IPS-NIHi7 (cell line): ENCODE measurements around the gene TAF1A.

Source experiments
- DNase-seq: peaks from one replicate; pipeline ENCODE4 v3.0.0; 2012; ENCODE audit warnings: mixed read lengths; ENCODE audit errors: extremely low spot score

The TAF1A gene

GRCh38 chr1:222596696-222597095 lies 7.0 kb upstream of the TAF1A start:
- DNase-seq: no peak

GRCh38 chr1:222594789-222595188 lies 5.1 kb upstream of the TAF1A start:
- no peak for DNase-seq

GRCh38 chr1:222592171-222592570 lies 2.4 kb upstream of the TAF1A start:
- no peak for DNase-seq

GRCh38 chr1:222588135-222588534 lies 1.6 kb downstream of the TAF1A start:
- DNase-seq: no peak

GRCh38 chr1:222586842-222587241 lies 2.9 kb downstream of the TAF1A start:
- no peak for DNase-seq

GRCh38 chr1:222583079-222583478 lies 6.7 kb downstream of the TAF1A start:
- DNase-seq: no peak

DNA sequence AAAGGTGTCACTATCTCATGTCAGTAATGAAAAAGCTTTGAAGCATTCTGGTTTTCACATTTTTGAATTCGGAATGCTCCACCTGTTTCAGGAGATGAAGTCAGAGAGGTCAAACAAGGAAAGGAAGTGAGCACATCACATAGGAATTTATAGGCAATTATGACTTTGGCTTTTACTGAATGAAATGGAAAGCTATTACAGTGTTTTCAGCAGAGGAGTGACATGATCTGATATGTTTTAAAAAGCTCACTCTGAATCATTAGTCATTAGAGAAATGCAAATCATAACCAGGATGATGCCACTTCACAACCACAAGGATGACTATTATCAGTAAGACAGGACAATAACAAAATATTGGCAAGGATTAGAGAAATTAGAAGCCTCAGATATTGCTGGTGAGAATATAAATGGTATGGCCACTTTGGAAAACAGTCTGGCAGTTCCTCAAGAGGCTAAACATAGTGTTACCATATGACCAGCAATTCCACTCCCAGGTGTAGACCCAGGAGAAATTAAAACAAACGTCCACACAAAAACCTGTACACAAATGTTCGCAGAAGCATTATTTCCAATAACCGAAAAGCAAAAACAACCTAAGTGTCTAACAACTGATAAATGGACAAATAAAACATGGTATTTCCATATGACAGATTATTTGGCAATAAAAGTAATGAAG lies 7.5 kb downstream of the TAF1A start:
- no peak for DNase-seq

DNA sequence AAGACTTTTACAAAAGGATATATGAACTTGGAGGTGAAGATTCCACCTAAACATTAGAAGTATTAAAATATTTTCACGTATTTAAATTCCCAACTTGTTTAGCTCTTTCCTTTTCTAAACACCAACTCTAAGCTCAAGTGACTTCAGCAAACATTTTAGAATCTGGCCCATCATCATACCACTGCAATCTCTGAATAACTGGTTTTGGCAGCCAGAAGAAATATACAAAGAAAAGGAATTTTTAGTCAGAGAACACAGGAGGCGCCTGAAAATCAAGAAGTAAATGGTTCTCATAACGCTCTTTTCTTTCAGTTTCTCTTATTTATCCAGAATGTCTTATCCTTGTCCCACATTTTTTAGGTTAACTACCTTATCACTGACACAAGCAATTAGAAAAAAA lies 10.4 kb downstream of the TAF1A start:
- no peak for DNase-seq

- no peak for DNase-seq
These were observed 18.9 kb downstream of the TAF1A start for GRCh38 chr1:222570837-222571236.

GRCh38 chr1:222561656-222562055 lies 28.1 kb downstream of the TAF1A start:
- DNase-seq: no peak

DNA sequence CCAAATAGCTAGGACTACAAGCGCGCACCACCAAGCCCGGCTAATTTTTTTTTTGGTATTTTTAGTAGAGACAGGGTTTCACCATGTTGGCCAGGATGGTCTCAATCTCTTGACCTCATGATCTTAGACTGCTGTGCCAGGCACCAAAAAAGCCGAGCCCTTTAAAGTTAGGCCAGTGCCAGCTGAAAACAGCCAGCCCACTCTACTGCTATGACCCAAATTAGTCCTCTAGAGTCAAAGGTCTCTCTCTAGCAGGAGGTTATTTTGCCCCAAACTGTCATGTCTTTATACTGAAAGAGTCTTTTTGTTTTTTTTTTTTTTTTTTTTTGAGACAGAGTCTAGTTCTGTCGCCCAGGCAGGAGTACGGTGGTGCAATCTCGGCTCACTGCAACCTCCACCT lies 32.2 kb downstream of the TAF1A start:
- DNase-seq: no peak

GRCh38 chr1:222557148-222557547 lies 32.6 kb downstream of the TAF1A start:
- DNase-seq: no peak

GRCh38 chr1:222555992-222556615 lies 33.6 kb downstream of the TAF1A start:
- no peak for DNase-seq

DNA sequence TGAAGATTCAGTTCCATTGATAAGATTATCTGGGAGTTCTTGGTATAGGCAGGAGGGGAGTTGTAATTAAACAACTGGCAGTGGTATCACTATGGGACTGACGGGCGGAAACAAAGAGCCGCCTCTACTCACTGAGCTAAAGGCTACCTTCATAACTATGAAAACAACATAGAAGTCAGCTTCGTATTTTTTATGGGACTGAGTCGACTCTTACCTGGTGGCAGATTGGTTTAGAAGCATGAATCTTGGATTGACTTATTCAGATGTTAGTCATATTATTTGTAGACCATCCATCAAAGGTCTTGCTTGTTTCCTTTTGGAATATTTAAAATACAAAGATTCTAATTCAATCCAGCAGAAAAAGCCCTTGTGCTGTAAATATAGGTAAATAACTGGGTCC lies 35.6 kb downstream of the TAF1A start:
- DNase-seq: no peak

DNA sequence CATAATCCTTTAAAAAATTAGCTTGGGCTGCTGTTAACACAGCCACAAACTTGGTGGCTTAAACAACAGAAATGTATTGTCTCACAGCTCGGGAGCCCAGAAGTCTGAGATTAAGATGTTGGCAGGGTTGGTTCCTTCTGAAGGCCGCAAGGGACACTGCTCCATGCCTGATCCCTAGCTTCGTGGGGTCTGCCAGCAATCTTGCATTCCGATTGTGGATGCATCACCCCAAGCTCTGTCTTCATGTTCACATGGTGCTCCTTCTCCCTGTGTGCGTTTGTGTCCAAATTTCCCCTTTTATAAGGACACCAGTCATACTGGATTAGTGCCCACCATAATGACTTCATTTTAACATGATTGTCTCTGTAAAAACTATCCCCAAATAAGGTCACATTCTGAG lies 36.9 kb downstream of the TAF1A start:
- no peak for DNase-seq

DNA sequence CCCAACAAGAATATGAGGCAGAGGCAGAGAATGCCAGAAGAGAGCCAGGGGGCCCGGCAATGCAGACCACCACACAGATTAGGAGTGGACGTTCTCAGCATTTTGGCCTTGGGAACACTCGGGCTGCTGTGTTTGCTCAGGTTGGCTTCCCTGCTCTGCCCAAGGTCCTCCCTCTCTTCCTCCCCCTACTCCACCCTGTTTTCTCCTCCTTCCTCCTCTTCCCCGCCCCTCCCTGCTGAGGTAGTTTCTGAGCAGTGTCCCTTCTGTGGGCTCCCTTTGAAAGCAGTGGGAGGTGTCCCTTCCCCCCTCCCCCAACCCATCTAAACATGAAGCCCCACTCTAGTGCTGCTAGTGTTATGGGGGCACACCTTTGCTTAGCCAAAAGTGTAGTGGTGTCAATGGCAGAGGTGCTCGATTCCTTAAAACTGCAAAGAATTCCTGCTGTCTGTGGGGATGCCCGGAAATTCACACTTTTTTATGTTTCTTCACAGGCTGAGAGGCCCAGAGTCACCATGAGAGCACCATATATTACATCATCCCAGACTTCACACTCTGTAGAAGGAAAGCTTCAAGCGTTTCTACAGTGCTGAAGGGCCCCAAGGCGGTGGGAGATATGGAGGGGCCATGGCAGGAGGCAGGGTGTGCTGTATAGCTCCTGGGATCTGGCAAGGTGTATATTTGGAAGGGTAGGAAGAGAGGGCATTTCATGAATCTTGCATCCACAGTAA lies 41.6 kb downstream of the TAF1A start, which contains the start of gene HHIPL2:
Gene HHIPL2, minus strand, starts transcription at position 161 of the 728 bp plus-strand sequence. Its CDS starts 60 bp downstream, at position 101.
- peak; percentile 24 for DNase-seq

- DNase-seq: no peak
These were observed 42.5 kb downstream of the TAF1A start for GRCh38 chr1:222547260-222547614.

DNA sequence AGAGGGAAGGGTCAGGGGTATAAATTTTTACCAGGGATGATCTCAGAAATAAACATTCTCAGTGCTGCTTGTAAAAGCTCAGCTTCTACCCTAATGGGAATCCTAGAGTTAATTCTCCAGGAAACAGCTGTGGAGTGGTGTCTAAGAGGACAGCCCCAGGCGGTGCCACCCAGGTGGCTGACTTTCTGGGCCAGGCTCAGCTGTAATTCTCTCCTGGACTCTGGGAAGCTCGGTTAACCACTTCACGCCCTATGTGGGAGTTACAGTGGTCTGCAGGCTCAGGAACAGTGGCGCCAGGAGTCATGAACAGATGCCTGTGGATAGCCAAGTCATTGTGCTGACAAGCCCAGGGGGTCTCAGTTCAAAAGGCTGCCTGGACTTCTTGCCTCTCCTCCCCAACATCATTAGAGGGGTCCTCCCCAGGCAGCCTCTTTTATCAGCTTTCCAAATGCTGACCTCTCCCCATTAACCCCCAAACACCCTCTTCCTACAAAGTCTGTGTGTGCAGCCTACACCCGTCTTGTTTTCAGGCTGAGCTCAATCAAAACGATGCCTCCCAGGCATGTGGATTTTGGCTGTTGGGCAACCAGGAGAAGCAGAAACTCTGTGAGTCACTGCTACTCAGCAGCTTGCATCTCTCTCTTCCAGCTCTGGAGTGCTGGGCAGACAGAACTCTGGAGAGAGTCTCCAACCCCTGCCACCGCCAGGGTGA lies 43.0 kb downstream of the TAF1A start:
- DNase-seq: peak; percentile 46

- DNase-seq: no peak
These were observed 43.6 kb downstream of the TAF1A start for GRCh38 chr1:222546091-222546490.

- DNase-seq: peak; percentile 64
These were observed 45.9 kb downstream of the TAF1A start for GRCh38 chr1:222543817-222544216.

DNA sequence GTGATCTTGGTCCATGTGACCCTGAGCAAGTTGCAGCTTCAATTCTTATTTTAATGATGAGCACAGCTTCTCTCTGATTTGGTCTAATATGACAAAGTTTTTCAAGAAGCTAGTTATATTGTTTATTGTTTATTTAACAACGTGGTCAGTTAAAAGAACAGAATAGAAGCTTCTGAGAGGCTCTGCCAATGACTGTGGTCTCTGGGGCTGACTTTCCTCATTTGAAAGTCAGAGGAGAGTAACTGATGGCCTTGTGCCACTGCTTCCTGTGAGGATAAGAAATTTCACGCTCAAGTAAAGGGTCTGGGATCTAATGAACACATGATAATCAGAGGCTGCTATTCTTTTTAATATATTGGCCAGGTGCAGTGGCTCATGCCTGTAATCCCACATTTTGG lies 49.1 kb downstream of the TAF1A start:
- no peak for DNase-seq

DNA sequence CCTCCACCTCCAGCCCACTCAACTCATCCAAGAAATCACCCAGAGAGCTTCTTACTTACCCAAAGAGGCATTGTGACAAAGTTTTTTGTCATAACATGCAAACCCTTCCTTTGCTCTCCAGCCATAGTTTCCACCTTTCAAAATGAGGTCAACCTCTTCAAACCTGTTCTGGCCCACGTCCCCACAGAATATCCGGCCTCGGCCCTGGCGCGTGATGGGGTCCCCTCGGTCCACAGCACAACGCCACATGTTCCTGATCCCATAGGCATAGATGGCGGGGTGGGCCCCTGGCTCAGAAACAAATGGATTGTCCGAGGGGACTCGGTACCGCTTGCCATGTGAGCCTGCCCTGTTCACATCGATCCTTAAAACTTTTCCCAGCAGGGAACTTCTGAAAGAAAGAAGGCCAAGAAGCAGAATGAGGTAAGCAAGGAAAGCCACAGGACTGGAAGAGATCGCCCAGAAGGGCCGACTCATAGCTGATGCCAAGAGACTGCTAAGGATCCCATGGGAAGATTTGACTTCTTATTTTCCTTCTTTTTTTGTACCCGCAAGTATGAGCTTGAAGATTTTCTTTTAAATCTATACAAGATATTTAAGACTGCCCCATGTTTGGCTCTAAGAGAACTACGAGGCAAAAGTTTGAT lies 49.7 kb downstream of the TAF1A start:
- no peak for DNase-seq
